Measurements from ENCODE around the gene MOCS1. TPM values are rescaled to one million over a fixed set of nuclear protein-coding genes. Genes with fewer than 3 reads are reported as not detected.

Gene MOCS1
- total and polyA plus RNA-seq, 2 experiments from 2014 or later = 17.2 to 28.1 TPM

- TF ChIP-seq POLR2AphosphoS5 (IDR thresholded peaks at IDR 0.05; ENCODE audit: low read depth) (no peak), EZH2 (IDR thresholded peaks at IDR 0.05; ENCODE audit: low read depth, unreplicated experiment) (no peak), ZNF331 (CRISPR knock-in tag; IDR thresholded peaks at IDR 0.05; ENCODE audit: low read depth) (no peak), CREB1 (CRISPR knock-in tag; IDR thresholded peaks at IDR 0.05; ENCODE audit: low read depth) (no peak), CTCF (conservative IDR thresholded peaks at IDR 0.05; ENCODE audit: low read depth in 2 of 2) (no peak), ZNF114 (CRISPR knock-in tag; IDR thresholded peaks at IDR 0.05) (no peak), NANOG (IDR thresholded peaks at IDR 0.05; ENCODE audit: borderline replicate concordance) (no peak), STAT1 (IDR thresholded peaks at IDR 0.05; ENCODE audit: unreplicated experiment) (no peak)
- TF ChIP-seq, protein P1, sequence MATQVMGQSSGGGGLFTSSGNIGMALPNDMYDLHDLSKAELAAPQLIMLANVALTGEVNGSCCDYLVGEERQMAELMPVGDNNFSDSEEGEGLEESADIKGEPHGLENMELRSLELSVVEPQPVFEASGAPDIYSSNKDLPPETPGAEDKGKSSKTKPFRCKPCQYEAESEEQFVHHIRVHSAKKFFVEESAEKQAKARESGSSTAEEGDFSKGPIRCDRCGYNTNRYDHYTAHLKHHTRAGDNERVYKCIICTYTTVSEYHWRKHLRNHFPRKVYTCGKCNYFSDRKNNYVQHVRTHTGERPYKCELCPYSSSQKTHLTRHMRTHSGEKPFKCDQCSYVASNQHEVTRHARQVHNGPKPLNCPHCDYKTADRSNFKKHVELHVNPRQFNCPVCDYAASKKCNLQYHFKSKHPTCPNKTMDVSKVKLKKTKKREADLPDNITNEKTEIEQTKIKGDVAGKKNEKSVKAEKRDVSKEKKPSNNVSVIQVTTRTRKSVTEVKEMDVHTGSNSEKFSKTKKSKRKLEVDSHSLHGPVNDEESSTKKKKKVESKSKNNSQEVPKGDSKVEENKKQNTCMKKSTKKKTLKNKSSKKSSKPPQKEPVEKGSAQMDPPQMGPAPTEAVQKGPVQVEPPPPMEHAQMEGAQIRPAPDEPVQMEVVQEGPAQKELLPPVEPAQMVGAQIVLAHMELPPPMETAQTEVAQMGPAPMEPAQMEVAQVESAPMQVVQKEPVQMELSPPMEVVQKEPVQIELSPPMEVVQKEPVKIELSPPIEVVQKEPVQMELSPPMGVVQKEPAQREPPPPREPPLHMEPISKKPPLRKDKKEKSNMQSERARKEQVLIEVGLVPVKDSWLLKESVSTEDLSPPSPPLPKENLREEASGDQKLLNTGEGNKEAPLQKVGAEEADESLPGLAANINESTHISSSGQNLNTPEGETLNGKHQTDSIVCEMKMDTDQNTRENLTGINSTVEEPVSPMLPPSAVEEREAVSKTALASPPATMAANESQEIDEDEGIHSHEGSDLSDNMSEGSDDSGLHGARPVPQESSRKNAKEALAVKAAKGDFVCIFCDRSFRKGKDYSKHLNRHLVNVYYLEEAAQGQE (IDR thresholded peaks at IDR 0.05; ENCODE audit: unreplicated experiment) = no peak
Measured at GRCh38 chr6:39881851-39882530, 52.3 kb downstream of the MOCS1 start (continued).

GRCh38 chr6:39880594-39880993, 53.7 kb downstream of the MOCS1 start:
- no peaks in the 10 kb centered on the region for H4K20me1 ChIP-seq (replicated peaks; ENCODE audit: insufficient read depth)
- no peak overlapping the region for H3K4me3 Mint-ChIP-seq
- no peaks in the 10 kb centered on the region for H3F3A ChIP-seq (replicated peaks; ENCODE audit: low read depth)
- no peak overlapping the region for H3K4me2 ChIP-seq
- no peaks in the 10 kb centered on the region for H3K79me2 ChIP-seq (replicated peaks; ENCODE audit: insufficient read depth)
- H3K27me3 Mint-ChIP-seq (ENCODE audit: insufficient read depth, low read depth, poor library complexity) = no peaks in the 10 kb centered on the region
- no peak for DNase-seq (ENCODE audit: low spot score)
- H3K27ac ChIP-seq (ENCODE audit: low read depth) = no peak overlapping the region
- no peak overlapping the region for H3K27ac Mint-ChIP-seq
- no peaks in the 10 kb centered on the region for H3K4me1 ChIP-seq (ENCODE audit: insufficient read depth)
- H3K36me3 Mint-ChIP-seq (ENCODE audit: low read depth) = no peaks in the 10 kb centered on the region; the same call in 2 of the 3 replicates
- H2AFZ ChIP-seq = no peak overlapping the region
- no peaks in the 10 kb centered on the region for H3K4me1 Mint-ChIP-seq
- TF ChIP-seq CTCF (conservative IDR thresholded peaks at IDR 0.05; ENCODE audit: low read depth in 2 of 2) = no peak
- TF ChIP-seq JUNB (IDR thresholded peaks at IDR 0.05; ENCODE audit: unreplicated experiment) = no peak
- TF ChIP-seq, protein P2, sequence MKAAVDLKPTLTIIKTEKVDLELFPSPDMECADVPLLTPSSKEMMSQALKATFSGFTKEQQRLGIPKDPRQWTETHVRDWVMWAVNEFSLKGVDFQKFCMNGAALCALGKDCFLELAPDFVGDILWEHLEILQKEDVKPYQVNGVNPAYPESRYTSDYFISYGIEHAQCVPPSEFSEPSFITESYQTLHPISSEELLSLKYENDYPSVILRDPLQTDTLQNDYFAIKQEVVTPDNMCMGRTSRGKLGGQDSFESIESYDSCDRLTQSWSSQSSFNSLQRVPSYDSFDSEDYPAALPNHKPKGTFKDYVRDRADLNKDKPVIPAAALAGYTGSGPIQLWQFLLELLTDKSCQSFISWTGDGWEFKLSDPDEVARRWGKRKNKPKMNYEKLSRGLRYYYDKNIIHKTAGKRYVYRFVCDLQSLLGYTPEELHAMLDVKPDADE (IDR thresholded peaks at IDR 0.05) = no peak
- H3K4me3 ChIP-seq = no peak overlapping the region
- H3K27me3 ChIP-seq (ENCODE audit: insufficient read depth) = no peaks in the 10 kb centered on the region
- H3K9me2 ChIP-seq (ENCODE audit: insufficient read depth) = peaks cover 16% of the 10 kb centered on the region; the same call in 1 of the 2 replicates
- H3K9me3 Mint-ChIP-seq = no peaks in the 10 kb centered on the region
- ATAC-seq = no peak
- no peaks in the 10 kb centered on the region for H3K36me3 ChIP-seq (ENCODE audit: insufficient read depth)
